Ishikawa (cell line): ENCODE measurements around the gene SEC24D.

Source experiments
- EP300 ChIP-seq: IDR thresholded peaks from 2 replicates; pipeline ENCODE4 v1.6.1; 2012; ENCODE audit warnings: borderline replicate concordance
- MAX ChIP-seq: IDR thresholded peaks from 2 replicates; pipeline ENCODE4 v1.6.1; 2012
- REST ChIP-seq: IDR thresholded peaks from 2 replicates; pipeline ENCODE4 v1.6.1; 2012; ENCODE audit warnings: low read depth, mild to moderate bottlenecking
- TAF1 ChIP-seq: IDR thresholded peaks from 2 replicates; pipeline ENCODE4 v1.6.1; 2012; ENCODE audit warnings: low read depth, mild to moderate bottlenecking
- TEAD4 ChIP-seq: IDR thresholded peaks from 2 replicates; pipeline ENCODE4 v1.6.1; 2012
- ZBTB7A ChIP-seq: IDR thresholded peaks from 2 replicates; pipeline ENCODE4 v1.6.1; 2012; ENCODE audit warnings: low read depth

DNA sequence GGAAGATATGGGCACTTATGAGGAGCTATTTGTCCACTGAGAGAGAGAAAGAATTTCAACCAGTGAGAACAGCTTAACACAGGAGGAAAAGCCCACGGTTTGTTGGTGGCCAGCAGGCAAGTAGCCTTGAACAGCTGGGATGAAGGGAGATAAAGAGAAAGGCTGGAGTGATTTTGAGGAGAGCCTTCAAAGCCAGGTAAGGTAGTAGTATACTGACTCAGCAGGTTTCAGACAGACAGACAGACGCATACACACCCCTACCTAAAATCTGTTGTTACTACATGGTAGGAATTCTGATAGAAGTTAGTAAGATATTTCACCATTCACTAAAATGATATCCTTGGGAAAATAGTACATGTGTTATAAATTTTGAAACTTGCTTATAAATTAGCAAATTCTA is 60.5 kb downstream of the SEC24D start:
- TF ChIP-seq TAF1 (no peak), MAX (no peak), EP300 (no peak), TEAD4 (no peak), ZBTB7A (no peak), REST (no peak)
